H1 (cell line): ENCODE measurements around the gene CDR2L. TPM values are rescaled to one million over a fixed set of nuclear protein-coding genes. Genes with fewer than 3 reads are reported as not detected.

Experiments
- CTCF ChIA-PET: fragments of 300-600 bp; sonication (Branson Sonifier 250); formaldehyde crosslinking; loops from one replicate; lab custom pipeline; 2021; ENCODE audit not compliant: partially characterized antibody; lab: Charles Lee
- POLR2A ChIA-PET: fragments of 300-600 bp; sonication (Branson Sonifier 250); formaldehyde crosslinking; loops from one replicate; lab custom pipeline; 2021; ENCODE audit warnings: inconsistent platforms; ENCODE audit not compliant: partially characterized antibody; lab: Charles Lee
- DNase-seq, 2 experiments: peaks; one replicate each; pipeline versions ENCODE4 v3.0.0 to v3.0.0-alpha.2; 2010 to 2022; ENCODE audit warnings: low spot score in 2 of 2, low read depth in 1 of 2, mixed read lengths in 1 of 2
- FAIRE-seq: peaks from 2 replicates; lab custom pipeline; 2011; peaks lifted over from hg19 to GRCh38; lab: Jason Lieb, UNC
- H2AFZ ChIP-seq: 2 replicates; pipeline ENCODE4 v1.8.1; 2012; ENCODE audit warnings: low read length, inconsistent platforms
- H2AK5ac ChIP-seq: 2 replicates; pipeline ENCODE4 v1.6.1; 2013; ENCODE audit warnings: low read depth, low read length
- H2BK120ac ChIP-seq: replicated peaks from 2 replicates; pipeline ENCODE3; 2013; ENCODE audit warnings: low read depth, low read length, inconsistent platforms
- H2BK12ac ChIP-seq: 2 replicates; pipeline ENCODE4 v1.6.1; 2013; ENCODE audit warnings: low read depth, low read length
- H2BK15ac ChIP-seq: 2 replicates; pipeline ENCODE4 v1.6.1; 2013; ENCODE audit warnings: low read length
- H2BK20ac ChIP-seq: 2 replicates; pipeline ENCODE4 v1.6.1; 2013; ENCODE audit warnings: low read length
- H2BK5ac ChIP-seq: 2 replicates; pipeline ENCODE4 v1.6.1; 2013; ENCODE audit warnings: low read depth, low read length
- H3K14ac ChIP-seq: 2 replicates; pipeline ENCODE4 v1.6.1; 2013; ENCODE audit warnings: inconsistent platforms; ENCODE audit not compliant: insufficient read length
- H3K18ac ChIP-seq: 2 replicates; pipeline ENCODE4 v1.6.1; 2013; ENCODE audit warnings: low read length; ENCODE audit errors: extremely low read depth
- H3K23ac ChIP-seq: 2 replicates; pipeline ENCODE4 v1.6.1; 2013; ENCODE audit warnings: inconsistent platforms; ENCODE audit not compliant: insufficient read length
- H3K23me2 ChIP-seq: 2 replicates; pipeline ENCODE4 v1.6.1; 2013; ENCODE audit warnings: low read depth, low read length
- H3K27ac ChIP-seq: 2 replicates; pipeline ENCODE4 v1.6.1; 2011; ENCODE audit warnings: low read depth, low read length, inconsistent platforms
- H3K27me3 ChIP-seq, 4 experiments: replicated peaks in 1 of 4; 1 replicate in 1 of 4; 2 replicates in 3 of 4; pipeline versions ENCODE4 v1.6.1 to v1.8.1; 2011 to 2013; ENCODE audit warnings: low read length in 3 of 4, mild to moderate bottlenecking in 3 of 4, inconsistent platforms in 2 of 4, mixed read lengths in 2 of 4, moderate library complexity in 1 of 4; ENCODE audit not compliant: control insufficient read depth in 3 of 4, insufficient read depth in 3 of 4; ENCODE audit errors: extremely low read depth in 1 of 4
- H3K36me3 ChIP-seq, 4 experiments: 2 replicates each; pipeline versions ENCODE4 v1.6.1 to v1.8.1; 2011 to 2013; ENCODE audit warnings: mild to moderate bottlenecking in 4 of 4, low read length in 3 of 4, moderate library complexity in 2 of 4, control low read depth in 1 of 4, inconsistent platforms in 1 of 4; ENCODE audit not compliant: insufficient read depth in 4 of 4, control insufficient read depth in 2 of 4
- H3K4ac ChIP-seq: replicated peaks from 2 replicates; pipeline ENCODE3; 2013; ENCODE audit warnings: low read length, low read depth, mixed read lengths, inconsistent platforms; ENCODE audit not compliant: insufficient read length
- H3K4me1 ChIP-seq, 4 experiments: replicated peaks in 1 of 4; 1 replicate in 1 of 4; 2 replicates in 3 of 4; pipeline versions ENCODE4 v1.6.1 to v1.8.1; 2011 to 2013; ENCODE audit warnings: low read length in 3 of 4, inconsistent platforms in 2 of 4, mixed read lengths in 1 of 4; ENCODE audit not compliant: insufficient read depth in 4 of 4, control insufficient read depth in 3 of 4
- H3K4me2 ChIP-seq, 2 experiments: 2 replicates each; pipeline versions ENCODE4 v1.6.1 to v1.8.1; 2011 to 2013; ENCODE audit warnings: low read depth in 2 of 2, low read length in 2 of 2, control low read depth in 1 of 2, inconsistent platforms in 1 of 2, mild to moderate bottlenecking in 1 of 2; ENCODE audit not compliant: insufficient read depth in 1 of 2
- H3K4me3 ChIP-seq, 4 experiments: fragments of 200-600, 300-600 bp in 1 of 4; sonication (generic), shearing (Covaris generic), sonication (Bioruptor Twin) in 1 of 4; 2 replicates each; pipeline versions ENCODE4 v1.5.1 to v1.8.1; 2011 to 2016; ENCODE audit warnings: low read length in 4 of 4, low read depth in 3 of 4, control low read depth in 2 of 4, inconsistent platforms in 2 of 4, mild to moderate bottlenecking in 2 of 4, mixed read lengths in 1 of 4, moderate library complexity in 1 of 4; ENCODE audit not compliant: insufficient read depth in 2 of 4; ENCODE audit errors: extremely low read depth in 1 of 4
- H3K56ac ChIP-seq: replicated peaks from 2 replicates; pipeline ENCODE3; 2013; ENCODE audit warnings: low read depth, mild to moderate bottlenecking, mixed read lengths, low read length, inconsistent platforms; ENCODE audit not compliant: insufficient read length
- H3K79me1 ChIP-seq: 2 replicates; pipeline ENCODE4 v1.6.1; 2013; ENCODE audit warnings: low read depth, low read length, control low read depth
- H3K79me2 ChIP-seq, 2 experiments: 2 replicates each; pipeline versions ENCODE4 v1.6.1 to v1.8.1; 2012 to 2013; ENCODE audit warnings: low read length in 2 of 2, mild to moderate bottlenecking in 2 of 2, inconsistent platforms in 1 of 2; ENCODE audit not compliant: insufficient read depth in 2 of 2, control insufficient read depth in 1 of 2
- H3K9ac ChIP-seq, 4 experiments: replicated peaks in 1 of 4; 1 replicate in 1 of 4; 2 replicates in 3 of 4; pipeline versions ENCODE4 v1.6.1 to v1.8.1; 2011 to 2013; ENCODE audit warnings: low read depth in 3 of 4, low read length in 3 of 4, control low read depth in 2 of 4, mild to moderate bottlenecking in 2 of 4, moderate library complexity in 2 of 4, inconsistent platforms in 1 of 4; ENCODE audit errors: extremely low read depth in 1 of 4
- H3K9me3 ChIP-seq, 2 experiments: 2 replicates each; pipeline versions ENCODE4 v1.6.1 to v1.8.1; 2012 to 2013; ENCODE audit warnings: mild to moderate bottlenecking in 2 of 2, moderate library complexity in 2 of 2, control low read depth in 1 of 2, inconsistent platforms in 1 of 2, low read depth in 1 of 2, low read length in 1 of 2, mixed read lengths in 1 of 2; ENCODE audit not compliant: insufficient read depth in 2 of 2
- H4K20me1 ChIP-seq, 2 experiments: replicated peaks in 1 of 2; 2 replicates each; pipeline versions ENCODE3 to v1.8.1; 2011 to 2013; ENCODE audit warnings: inconsistent platforms in 2 of 2, low read length in 2 of 2, mild to moderate bottlenecking in 1 of 2; ENCODE audit not compliant: insufficient read depth in 2 of 2, control insufficient read depth in 1 of 2
- H4K5ac ChIP-seq: 2 replicates; pipeline ENCODE4 v1.6.1; 2013; ENCODE audit warnings: low read length, low read depth, mixed read lengths, inconsistent platforms; ENCODE audit not compliant: insufficient read length
- H4K8ac ChIP-seq: 2 replicates; pipeline ENCODE4 v1.8.0; 2013; ENCODE audit warnings: mild to moderate bottlenecking, moderate library complexity, low read length, inconsistent platforms; ENCODE audit not compliant: insufficient read depth; ENCODE audit errors: extremely low read depth
- H4K91ac ChIP-seq: replicated peaks from 2 replicates; pipeline ENCODE3; 2013; ENCODE audit warnings: low read length, mixed read lengths, inconsistent platforms; ENCODE audit not compliant: insufficient read length
- ASH2L ChIP-seq: fragments of 200-600, 300-600 bp; sonication (generic); IDR thresholded peaks from one replicate; pipeline ENCODE4 v1.7.1; 2017; ENCODE audit warnings: low read length
- BACH1 ChIP-seq: IDR thresholded peaks from 2 replicates; pipeline ENCODE4 v1.6.1; 2012; ENCODE audit warnings: low read length, improper control_type of control experiment
- GABPA ChIP-seq: IDR thresholded peaks from 2 replicates; pipeline ENCODE4 v1.6.1; 2011; ENCODE audit warnings: mild to moderate bottlenecking, low read length, moderate library complexity, borderline replicate concordance; ENCODE audit not compliant: insufficient read depth
- KDM5A ChIP-seq: fragments of 200-600 bp; IDR thresholded peaks from 2 replicates; pipeline ENCODE4 v1.7.1; 2012; ENCODE audit warnings: mild to moderate bottlenecking, low read length, inconsistent platforms, mixed read lengths
- POU5F1 ChIP-seq: IDR thresholded peaks from 2 replicates; pipeline ENCODE4 v1.6.1; 2011; ENCODE audit warnings: low read depth, mild to moderate bottlenecking, low read length, moderate library complexity
- RAD21 ChIP-seq, 2 experiments: IDR thresholded peaks in 1 of 2; conservative IDR thresholded peaks in 1 of 2; 2 replicates each; pipeline ENCODE4 v1.6.1; 2011; ENCODE audit warnings: low read depth in 2 of 2, low read length in 2 of 2, improper control_type of control experiment in 1 of 2, inconsistent platforms in 1 of 2, mild to moderate bottlenecking in 1 of 2, moderate library complexity in 1 of 2
- RBBP5 ChIP-seq: IDR thresholded peaks from 2 replicates; pipeline ENCODE4 v1.7.1; 2012; ENCODE audit warnings: low read depth, mild to moderate bottlenecking, inconsistent platforms, low read length, moderate library complexity, borderline replicate concordance
- RFX5 ChIP-seq: IDR thresholded peaks from 2 replicates; pipeline ENCODE4 v1.6.1; 2011; ENCODE audit warnings: low read depth, low read length, improper control_type of control experiment, borderline replicate concordance
- ZNF274 ChIP-seq: IDR thresholded peaks from 2 replicates; pipeline ENCODE4 v1.7.0; 2012; ENCODE audit warnings: low read length, borderline replicate concordance; ENCODE audit errors: extremely low read depth
- WGBS, 2 experiments: shearing (Covaris generic) in 1 of 2; methylation state at CpG; one replicate each; pipeline versions ENCODE4 v1.1.6 to v1.1.7; 2013 to 2015; ENCODE audit warnings: low lambda C conversion rate in 2 of 2, mixed read lengths in 2 of 2, inconsistent platforms in 1 of 2, low coverage in 1 of 2, missing lambda C conversion rate in 1 of 2; ENCODE audit not compliant: insufficient replicate concordance in 2 of 2, insufficient coverage in 1 of 2, insufficient read length in 1 of 2; ENCODE audit errors: extremely low coverage in 1 of 2, missing lambda C conversion rate in 1 of 2; 5-methylcytosine and 5-hydroxymethylcytosine counted together
- polyA plus RNA-seq, 7 experiments: library from polyadenylated mRNA; depleted of rRNA in 3 of 7; stranded (reverse) in 5 of 7; unstranded in 2 of 7; fragments of >200 nt in 5 of 7; fragments of 200-250 nt in 2 of 7; gene quantifications; 1 replicate in 5 of 7; 2 replicates in 1 of 7; 4 replicates in 1 of 7; pipeline versions ENCODE4 v1.2.1 to v1.2.3, GENCODE V29; 2011 to 2013; ENCODE audit warnings: missing spikeins in 2 of 7, mixed read lengths in 2 of 7
- total RNA-seq: library from RNA; stranded (reverse); fragmentation: NEBNext Ultra II Directional; extraction: Animal tissue kit (Norgen Biotek cat#: 25700); gene quantifications from 2 replicates; pipeline ENCODE4 v1.2.1, GENCODE V29; 2021

CDR2L gene
- total and polyA plus RNA-seq, 2 of the 8 experiments (the other 6 are each of a cell fraction or from before 2014, with no cell fraction given), result 20.4 to 38.1 TPM

- H3K18ac ChIP-seq, result no peak overlapping the region
- no peak overlapping the region for H2BK20ac ChIP-seq
- WGBS, 2 experiments, result 63% methylated on average over 23 of the region's 23 CpGs; no CpG with 5 or more reads in 1 of the 2 experiments
- peaks cover 0 to 5% (median 2%) of the 10 kb centered on the region in 4 experiments; a peak in 3 of 7 replicates for H3K27me3 ChIP-seq
- no peak overlapping the region for H3K4me2 ChIP-seq
- no peak overlapping the region for H3K4ac ChIP-seq
- H2AK5ac ChIP-seq, result no peak overlapping the region
- H3K23me2 ChIP-seq, result 0 out of 2 replicates have a peak, but pooled peaks cover 3% of the 10 kb centered on the region
- peak overlapping the region; percentile 84 for H4K91ac ChIP-seq
- no peak overlapping the region for H3K56ac ChIP-seq
- ChIA-PET POLR2A (interaction anchor here (0.6 to 2.5 kb wide), 7 partner anchors 10 to 73 kb away, joined by 3 to 37 read pairs (median 4); partner anchors contain the start of genes CDR2L, HID1 and MRPL58), CTCF (interaction anchor here (0.6 to 27.2 kb wide), 49 partner anchors 10 to 541 kb away, joined by 3 to 1072 read pairs (median 6); partner anchors contain the start of genes CDR2L, FADS6, HID1 and MRPL58)
- H2AFZ ChIP-seq, result no peak overlapping the region
- H2BK15ac ChIP-seq, result 0 out of 2 replicates have a peak overlapping the region, but pooled peaks have one; percentile 29
- H3K9me3 ChIP-seq, result no peaks in the 10 kb centered on the region
- no peaks in the 10 kb centered on the region for H3K79me1 ChIP-seq
- DNase-seq (peak; percentile 70 to 97), FAIRE-seq (peak; percentile 76)
- no peak overlapping the region for H3K4me3 ChIP-seq
- no peak overlapping the region for H2BK5ac ChIP-seq
- H4K5ac ChIP-seq, result no peak overlapping the region
- no peak overlapping the region for H3K9ac ChIP-seq
- 0 out of 2 replicates have a peak overlapping the region, but pooled peaks have one; percentile 87 for H2BK12ac ChIP-seq
- peaks cover 0 to 1% of the 10 kb centered on the region in 2 experiments for H4K20me1 ChIP-seq
- H2BK120ac ChIP-seq, result no peak overlapping the region
- H3K4me1 ChIP-seq, result peaks cover 0 to 7% (median 1%) of the 10 kb centered on the region in 4 experiments; a peak in 4 of 7 replicates
- H4K8ac ChIP-seq, result peak overlapping the region; percentile 63; the same call in 1 of the 2 replicates
- no peak overlapping the region for H3K27ac ChIP-seq
- H3K23ac ChIP-seq, result no peak overlapping the region
- no peak overlapping the region for H3K14ac ChIP-seq
- H3K36me3 ChIP-seq, result no peaks in the 10 kb centered on the region
- H3K79me2 ChIP-seq, result no peaks in the 10 kb centered on the region
- TF ChIP-seq GABPA (peak; percentile 62; the same call in 1 of the 2 replicates), ASH2L (no peak), KDM5A (no peak), RAD21 (IDR thresholded peaks at IDR 0.05 in 1 of 2, conservative IDR thresholded peaks at IDR 0.05 in 1 of 2; ENCODE audit: low read depth in 2 of 2, low read length in 2 of 2) (peak; percentile 88 to 91), RBBP5 (no peak), ZNF274 (no peak), BACH1 (no peak), RFX5 (no peak), POU5F1 (no peak)
These were observed 25.6 kb upstream of the CDR2L start for GRCh38 chr17:74961657-74962350.
